Measurements from ENCODE around the gene KDM2B.

The KDM2B gene

GRCh38 chr12:121451961-121452339, 128.9 kb downstream of the KDM2B start:
- TF ChIP-seq, protein P1, sequence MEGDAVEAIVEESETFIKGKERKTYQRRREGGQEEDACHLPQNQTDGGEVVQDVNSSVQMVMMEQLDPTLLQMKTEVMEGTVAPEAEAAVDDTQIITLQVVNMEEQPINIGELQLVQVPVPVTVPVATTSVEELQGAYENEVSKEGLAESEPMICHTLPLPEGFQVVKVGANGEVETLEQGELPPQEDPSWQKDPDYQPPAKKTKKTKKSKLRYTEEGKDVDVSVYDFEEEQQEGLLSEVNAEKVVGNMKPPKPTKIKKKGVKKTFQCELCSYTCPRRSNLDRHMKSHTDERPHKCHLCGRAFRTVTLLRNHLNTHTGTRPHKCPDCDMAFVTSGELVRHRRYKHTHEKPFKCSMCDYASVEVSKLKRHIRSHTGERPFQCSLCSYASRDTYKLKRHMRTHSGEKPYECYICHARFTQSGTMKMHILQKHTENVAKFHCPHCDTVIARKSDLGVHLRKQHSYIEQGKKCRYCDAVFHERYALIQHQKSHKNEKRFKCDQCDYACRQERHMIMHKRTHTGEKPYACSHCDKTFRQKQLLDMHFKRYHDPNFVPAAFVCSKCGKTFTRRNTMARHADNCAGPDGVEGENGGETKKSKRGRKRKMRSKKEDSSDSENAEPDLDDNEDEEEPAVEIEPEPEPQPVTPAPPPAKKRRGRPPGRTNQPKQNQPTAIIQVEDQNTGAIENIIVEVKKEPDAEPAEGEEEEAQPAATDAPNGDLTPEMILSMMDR (IDR thresholded peaks at IDR 0.05; ENCODE audit: low read depth, low read length), result no peak
- H3K4me3 ChIP-seq (ENCODE audit: low read depth, low read length), result no peak overlapping the region
- DNase-seq (ENCODE audit: low read depth, low spot score), result no peak
- in situ Hi-C loops (cut with HindIII; ENCODE audit: low sequenced_read_pairs), result no loop called here

GRCh38 chr12:121448771-121449315, 132.0 kb downstream of the KDM2B start:
- H3K4me3 ChIP-seq (ENCODE audit: low read depth, low read length), result no peak overlapping the region
- in situ Hi-C loops (cut with HindIII; ENCODE audit: low sequenced_read_pairs), result no loop called here
- TF ChIP-seq, protein P1 (IDR thresholded peaks at IDR 0.05; ENCODE audit: low read depth, low read length), result no peak
- DNase-seq (ENCODE audit: low read depth, low spot score), result no peak

- H3K4me3 ChIP-seq (ENCODE audit: low read depth, low read length), result no peak overlapping the region
- TF ChIP-seq, protein P1 (IDR thresholded peaks at IDR 0.05; ENCODE audit: low read depth, low read length), result no peak
- in situ Hi-C loops (cut with HindIII; ENCODE audit: low sequenced_read_pairs), result no loop called here
- DNase-seq (ENCODE audit: low read depth, low spot score), result no peak
Observed at GRCh38 chr12:121446750-121447149, 134.1 kb downstream of the KDM2B start.

GRCh38 chr12:121444842-121445202, 136.0 kb downstream of the KDM2B start:
- DNase-seq (ENCODE audit: low read depth, low spot score), result no peak
- TF ChIP-seq, protein P1 (IDR thresholded peaks at IDR 0.05; ENCODE audit: low read depth, low read length), result no peak
- in situ Hi-C loops (cut with HindIII; ENCODE audit: low sequenced_read_pairs), result no loop called here
- H3K4me3 ChIP-seq (ENCODE audit: low read depth, low read length), result no peak overlapping the region

GRCh38 chr12:121443911-121444841, 136.6 kb downstream of the KDM2B start:
- DNase-seq (ENCODE audit: low read depth, low spot score), result no peak
- in situ Hi-C loops (cut with HindIII; ENCODE audit: low sequenced_read_pairs), result no loop called here
- no peak overlapping the region for H3K4me3 ChIP-seq (ENCODE audit: low read depth, low read length)
- TF ChIP-seq, protein P1 (IDR thresholded peaks at IDR 0.05; ENCODE audit: low read depth, low read length), result no peak

- in situ Hi-C loops (cut with HindIII; ENCODE audit: low sequenced_read_pairs), result no loop called here
- DNase-seq (ENCODE audit: low read depth, low spot score), result peak; percentile 62
- TF ChIP-seq, protein P1 (IDR thresholded peaks at IDR 0.05; ENCODE audit: low read depth, low read length), result peak; percentile 94
Observed at GRCh38 chr12:121443193-121443870, 137.5 kb downstream of the KDM2B start.

More at GRCh38 chr12:121443193-121443870, 137.5 kb downstream of the KDM2B start:
- H3K4me3 ChIP-seq (ENCODE audit: low read depth, low read length), result no peak overlapping the region

Data from astrocyte of the spinal cord (primary cell).